OCI-LY7 (cell line): ENCODE data around the gene GLT8D2. TPM values are rescaled to one million over a fixed set of nuclear protein-coding genes. Genes with fewer than 3 reads are reported as not detected.

ENCODE experiments used
- BruUV-seq: library from RNA; stranded (reverse); fragments of 400-500 nt; replicated peaks from 2 replicates; lab custom pipeline; 2021; lab: Mats Ljungman, UMichigan
- CTCF ChIA-PET: fragments of 300-600 bp; sonication (Branson Sonifier 250); formaldehyde crosslinking; loops from one replicate; lab custom pipeline; 2022; ENCODE audit warnings: antibody characterized with exemption; ENCODE audit not compliant: unreplicated experiment; lab: Charles Lee
- POLR2A ChIA-PET: fragments of 300-600 bp; sonication (Branson Sonifier 250); formaldehyde crosslinking; loops from one replicate; lab custom pipeline; 2022; ENCODE audit warnings: antibody characterized with exemption; lab: Charles Lee
- DNase-seq: peaks from one replicate; pipeline ENCODE4 v3.0.0-alpha.2; 2015; ENCODE audit warnings: low spot score
- H2AFZ ChIP-seq: fragments of 200-600 bp; sonication (generic), shearing (Covaris generic); 2 replicates; pipeline ENCODE4 v1.6.1; 2014; ENCODE audit warnings: mild to moderate bottlenecking, antibody characterized with exemption, low read length, moderate library complexity
- H3K27ac ChIP-seq: fragments of 200-600 bp; sonication (generic); 2 replicates; pipeline ENCODE4 v1.5.1; 2014; ENCODE audit warnings: mixed run types, low read depth, mild to moderate bottlenecking, moderate library complexity, low read length, inconsistent platforms; ENCODE audit not compliant: poor library complexity, severe bottlenecking
- H3K36me3 ChIP-seq: fragments of 200-600 bp; sonication (generic); 2 replicates; pipeline ENCODE4 v1.6.1; 2014; ENCODE audit warnings: mild to moderate bottlenecking, antibody characterized with exemption, low read length, moderate library complexity, mixed read lengths; ENCODE audit not compliant: insufficient read depth
- H3K4me1 ChIP-seq: fragments of 200-600 bp; sonication (generic); 2 replicates; pipeline ENCODE4 v1.5.1; 2014; ENCODE audit warnings: mild to moderate bottlenecking, low read length; ENCODE audit not compliant: insufficient read depth, poor library complexity, severe bottlenecking
- H3K4me2 ChIP-seq: fragments of 200-600 bp; sonication (generic); 2 replicates; pipeline ENCODE4 v1.6.1; 2014; ENCODE audit warnings: mild to moderate bottlenecking, low read length
- H3K4me3 ChIP-seq: fragments of 200-600 bp; sonication (generic); 2 replicates; pipeline ENCODE4 v1.5.1; 2014; ENCODE audit warnings: mild to moderate bottlenecking, low read depth, low read length; ENCODE audit not compliant: poor library complexity, severe bottlenecking
- H3K79me2 ChIP-seq: fragments of 200-600 bp; sonication (generic); 2 replicates; pipeline ENCODE4 v1.6.1; 2016; ENCODE audit warnings: low read depth, mild to moderate bottlenecking, low read length, moderate library complexity, mixed read lengths; ENCODE audit not compliant: insufficient read depth
- H3K9me2 ChIP-seq: fragments of 200-600 bp; sonication (generic); 2 replicates; pipeline ENCODE4 v1.6.1; 2016; ENCODE audit warnings: mild to moderate bottlenecking, low read length, mixed read lengths; ENCODE audit not compliant: insufficient read depth
- H3K9me3 ChIP-seq: fragments of 200-600 bp; sonication (generic); 2 replicates; pipeline ENCODE4 v1.6.1; 2014; ENCODE audit warnings: mild to moderate bottlenecking, mixed run types, low read length, mixed read lengths
- H4K20me1 ChIP-seq: fragments of 200-600 bp; sonication (generic); 2 replicates; pipeline ENCODE4 v1.6.1; 2014; ENCODE audit warnings: mild to moderate bottlenecking, antibody characterized with exemption, low read length, moderate library complexity, mixed read lengths; ENCODE audit not compliant: insufficient read depth
- EZH2phosphoT487 ChIP-seq: fragments of 200-600 bp; sonication (generic); IDR thresholded peaks from 2 replicates; pipeline ENCODE4 v1.6.1; 2018; ENCODE audit warnings: low read depth, borderline replicate concordance, mild to moderate bottlenecking, mixed run types, antibody characterized with exemption, low read length, moderate library complexity, mixed read lengths
- intact Hi-C: fragments of 100-400 bp; cut with micrococcal nuclease; formaldehyde crosslinking; loops from one replicate; pipeline ENCODE4 v1.10.0; 2022; ENCODE audit not compliant: unreplicated experiment
- total RNA-seq, 2 experiments: library from RNA; depleted of rRNA in 1 of 2; stranded (reverse); fragments of >200 nt in 1 of 2; shearing (Covaris generic) in 1 of 2; gene quantifications; 2 replicates each; pipeline ENCODE4 v1.2.3, GENCODE V29; 2014 to 2022
- TF ChIP-seq, protein P1 (sequence below): fragments of 200-600 bp; sonication (generic); conservative IDR thresholded peaks from 2 replicates; pipeline ENCODE4 v1.5.1; 2014; ENCODE audit warnings: mild to moderate bottlenecking, antibody characterized with exemption, low read length, moderate library complexity, mixed read lengths

GLT8D2 gene
- total RNA-seq, 2 experiments from 2014 or later = not detected

DNA sequence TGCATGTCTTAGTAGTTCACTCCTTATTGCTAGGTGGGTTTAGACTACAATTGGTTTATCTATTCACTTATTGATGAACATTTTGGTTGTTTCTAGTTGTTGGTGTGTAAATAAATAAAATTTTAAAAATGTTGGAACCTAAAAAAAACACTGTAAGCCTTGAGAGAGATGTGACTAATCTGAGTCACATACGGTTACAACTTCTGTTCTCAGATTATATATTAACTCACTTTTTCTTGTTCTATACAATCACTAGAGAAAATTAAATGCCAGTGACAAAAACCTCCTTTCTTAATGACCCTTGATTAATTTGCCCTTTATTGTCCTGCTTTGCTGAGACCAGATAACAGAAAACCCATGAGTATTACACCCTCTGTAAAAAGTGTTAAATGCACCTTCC is 91.4 kb downstream of the GLT8D2 start:
- no peak overlapping the region for H3K27ac ChIP-seq
- H4K20me1 ChIP-seq = no peaks in the 10 kb centered on the region
- TF ChIP-seq, protein P1, sequence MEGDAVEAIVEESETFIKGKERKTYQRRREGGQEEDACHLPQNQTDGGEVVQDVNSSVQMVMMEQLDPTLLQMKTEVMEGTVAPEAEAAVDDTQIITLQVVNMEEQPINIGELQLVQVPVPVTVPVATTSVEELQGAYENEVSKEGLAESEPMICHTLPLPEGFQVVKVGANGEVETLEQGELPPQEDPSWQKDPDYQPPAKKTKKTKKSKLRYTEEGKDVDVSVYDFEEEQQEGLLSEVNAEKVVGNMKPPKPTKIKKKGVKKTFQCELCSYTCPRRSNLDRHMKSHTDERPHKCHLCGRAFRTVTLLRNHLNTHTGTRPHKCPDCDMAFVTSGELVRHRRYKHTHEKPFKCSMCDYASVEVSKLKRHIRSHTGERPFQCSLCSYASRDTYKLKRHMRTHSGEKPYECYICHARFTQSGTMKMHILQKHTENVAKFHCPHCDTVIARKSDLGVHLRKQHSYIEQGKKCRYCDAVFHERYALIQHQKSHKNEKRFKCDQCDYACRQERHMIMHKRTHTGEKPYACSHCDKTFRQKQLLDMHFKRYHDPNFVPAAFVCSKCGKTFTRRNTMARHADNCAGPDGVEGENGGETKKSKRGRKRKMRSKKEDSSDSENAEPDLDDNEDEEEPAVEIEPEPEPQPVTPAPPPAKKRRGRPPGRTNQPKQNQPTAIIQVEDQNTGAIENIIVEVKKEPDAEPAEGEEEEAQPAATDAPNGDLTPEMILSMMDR = no peak
- TF ChIP-seq EZH2phosphoT487 = no peak
- peaks cover 15% of the 10 kb centered on the region for H3K36me3 ChIP-seq
- ChIA-PET POLR2A (no interaction called here), CTCF (no interaction called here)
- intact Hi-C loops = loop anchor here (5.0 kb wide), 1 partner anchor 179 kb away; the partner anchor contains the start of gene NFYB
- no peaks in the 10 kb centered on the region for H3K9me3 ChIP-seq
- no TSS peak for BruUV-seq
- no peak overlapping the region for H2AFZ ChIP-seq
- peaks cover 39% of the 10 kb centered on the region for H3K79me2 ChIP-seq
- no peak overlapping the region; the same call in 1 of the 2 replicates for H3K4me2 ChIP-seq
- no peak overlapping the region for H3K4me3 ChIP-seq
- no peaks in the 10 kb centered on the region for H3K9me2 ChIP-seq
- H3K4me1 ChIP-seq = peaks cover 17% of the 10 kb centered on the region
- DNase-seq = no peak

DNA sequence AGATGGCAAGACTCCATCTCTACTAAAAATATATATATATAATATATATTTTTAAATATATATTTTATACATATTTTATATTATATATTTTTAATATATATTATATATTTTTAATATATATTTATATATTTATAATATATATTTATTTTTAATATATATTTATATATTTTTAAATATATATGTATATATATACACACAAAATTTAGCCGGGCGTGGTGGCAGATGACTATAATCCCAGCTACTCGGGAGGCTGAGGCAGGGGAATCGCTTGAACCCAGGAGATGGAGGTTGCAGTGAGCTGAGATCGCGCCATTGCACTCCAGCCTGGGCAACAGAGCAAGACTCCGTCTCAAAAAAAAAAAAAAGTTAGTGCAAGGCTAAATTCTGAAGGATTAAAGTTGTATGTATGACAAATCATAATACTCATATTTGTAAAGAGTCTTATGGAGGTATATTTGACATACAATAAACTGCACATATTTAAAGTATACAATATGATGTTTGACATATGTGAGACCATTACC is 92.1 kb downstream of the GLT8D2 start:
- H3K36me3 ChIP-seq = peaks cover 19% of the 10 kb centered on the region
- H3K9me3 ChIP-seq = no peaks in the 10 kb centered on the region
- H3K4me2 ChIP-seq = peak overlapping the region; percentile 79
- H3K79me2 ChIP-seq = peaks cover 35% of the 10 kb centered on the region
- no peaks in the 10 kb centered on the region for H4K20me1 ChIP-seq
- peak overlapping the region; percentile 86 for H3K4me3 ChIP-seq
- peak overlapping the region; percentile 87; the same call in 1 of the 2 replicates for H2AFZ ChIP-seq
- ChIA-PET CTCF (no interaction called here), POLR2A (interaction anchor here (0.7 to 2.2 kb wide), 2 partner anchors 28 to 40 kb away, joined by 3 to 15 read pairs; partner anchors contain the start of gene HSP90B1)
- DNase-seq = no peak
- peaks cover 12% of the 10 kb centered on the region for H3K4me1 ChIP-seq
- BruUV-seq = no TSS peak
- H3K9me2 ChIP-seq = no peaks in the 10 kb centered on the region
- peak overlapping the region; percentile 76 for H3K27ac ChIP-seq
- no peak for TF ChIP-seq EZH2phosphoT487
- TF ChIP-seq, protein P1 = no peak
- intact Hi-C loops = loop anchor here (1.0 to 5.0 kb wide), 4 partner anchors 7 to 179 kb away; partner anchors contain the start of genes NFYB and TDG
